PFSK-1 (cell line): ENCODE data around the gene CPD.

Experiments used
- POLR2AphosphoS5 ChIP-seq: IDR thresholded peaks from 2 replicates; pipeline ENCODE4 v1.6.1; 2012; ENCODE audit warnings: low read depth, mild to moderate bottlenecking, control low read depth, low read length, moderate library complexity
- REST ChIP-seq, 2 experiments: IDR thresholded peaks; 2 replicates each; pipeline versions ENCODE4 v1.6.1 to v1.8.0; 2011 to 2012; ENCODE audit warnings: low read depth in 2 of 2, low read length in 2 of 2, control low read depth in 1 of 2, inconsistent platforms in 1 of 2, mild to moderate bottlenecking in 1 of 2, moderate library complexity in 1 of 2; ENCODE audit not compliant: insufficient read depth in 1 of 2
- TAF1 ChIP-seq: IDR thresholded peaks from 2 replicates; pipeline ENCODE4 v1.6.1; 2012; ENCODE audit warnings: low read length, control low read depth, borderline replicate concordance; ENCODE audit not compliant: insufficient read depth

- no peak for TF ChIP-seq POLR2AphosphoS5
- TF ChIP-seq REST (IDR thresholded peaks at IDR 0.05; ENCODE audit: insufficient read depth in 1 of 2, low read depth in 2 of 2, low read length in 2 of 2), result no peak
- no peak for TF ChIP-seq TAF1
Measured at GRCh38 chr17:30436729-30437128, 58.0 kb downstream of the CPD start.
